NCI-H345 treated with DMSO at 0.1 percent for 48 hours (cell line): Measurements from ENCODE around the gene KIF1A.
"Not testable (repeated sequence)": the region's sequence is repeated elsewhere in the genome, so short reads cannot be mapped to it uniquely, and the experiment has no call there.

Source experiments
- DNase-seq: peaks from one replicate; lab custom pipeline; 2025; ENCODE audit not compliant: unreplicated experiment; lab: John Stamatoyannopoulos, UW

Gene KIF1A

DNA sequence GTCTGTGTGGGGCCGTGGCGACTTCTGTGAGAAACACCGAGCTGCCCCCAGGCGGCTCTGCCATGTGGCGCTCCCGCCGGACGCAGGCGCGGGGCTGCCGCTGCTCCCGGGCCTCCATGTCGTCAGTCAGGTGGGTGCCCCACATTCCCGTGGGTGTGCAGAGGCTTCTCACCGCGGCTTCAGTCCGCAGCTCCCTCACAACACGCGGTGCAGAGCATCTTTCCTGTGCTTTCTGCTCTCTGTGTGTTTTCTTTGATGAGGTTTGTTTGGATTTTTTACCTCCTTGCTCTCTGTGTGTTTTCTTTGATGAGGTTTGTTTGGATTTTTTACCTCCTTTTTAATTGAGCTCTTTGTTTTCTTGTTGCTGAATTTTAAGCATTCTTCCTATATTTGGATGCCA, 115.4 kb downstream of the KIF1A start:
- no peak for DNase-seq

DNA sequence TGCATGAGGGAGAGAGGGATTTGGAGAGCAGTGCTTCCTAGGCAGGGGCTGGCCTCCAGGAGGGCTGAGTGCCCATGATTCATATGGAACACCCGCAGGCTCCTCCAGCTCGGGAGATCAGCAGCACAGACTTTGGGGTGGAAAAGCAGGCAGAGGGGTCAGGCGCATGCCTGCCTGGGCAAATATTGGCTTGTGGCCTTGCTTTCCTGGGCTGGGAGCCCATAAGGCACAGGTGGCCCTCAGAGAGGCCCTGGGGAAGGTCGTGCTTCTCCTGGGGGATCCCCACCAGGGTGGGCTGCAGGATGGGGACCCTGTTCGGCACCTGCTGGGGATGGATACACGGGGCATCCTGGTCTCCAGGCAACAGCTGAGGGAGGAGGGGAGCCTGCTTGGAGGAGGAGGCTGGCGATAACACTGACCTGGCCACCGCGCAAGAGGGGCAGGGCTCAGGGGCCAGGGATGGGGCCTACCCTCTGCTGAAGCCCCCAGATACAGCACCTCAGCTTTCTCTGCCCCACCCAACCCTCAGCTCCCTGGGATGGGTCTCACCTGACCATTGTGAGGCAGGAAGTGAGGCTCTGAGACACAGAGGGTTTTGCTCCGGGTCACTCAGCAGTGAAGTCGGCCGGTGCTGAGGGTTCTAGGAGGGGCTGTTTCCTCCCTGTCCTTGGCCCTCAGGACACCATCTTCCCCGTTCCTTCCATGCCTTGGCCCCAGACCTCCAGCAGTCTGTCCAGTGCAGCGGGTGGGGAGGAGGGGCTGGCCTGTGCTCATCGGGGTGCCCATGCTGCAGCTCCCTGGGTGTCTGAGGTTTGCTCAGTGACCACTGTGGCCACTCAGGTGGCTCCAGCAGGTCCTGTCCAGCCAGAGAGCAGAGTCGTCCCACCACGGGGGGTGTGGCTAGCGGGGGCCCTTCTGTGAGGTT, 116.3 kb downstream of the KIF1A start:
- no peak for DNase-seq

- DNase-seq: no peak
Measured at GRCh38 chr2:240702640-240703011, 117.4 kb downstream of the KIF1A start.

DNA sequence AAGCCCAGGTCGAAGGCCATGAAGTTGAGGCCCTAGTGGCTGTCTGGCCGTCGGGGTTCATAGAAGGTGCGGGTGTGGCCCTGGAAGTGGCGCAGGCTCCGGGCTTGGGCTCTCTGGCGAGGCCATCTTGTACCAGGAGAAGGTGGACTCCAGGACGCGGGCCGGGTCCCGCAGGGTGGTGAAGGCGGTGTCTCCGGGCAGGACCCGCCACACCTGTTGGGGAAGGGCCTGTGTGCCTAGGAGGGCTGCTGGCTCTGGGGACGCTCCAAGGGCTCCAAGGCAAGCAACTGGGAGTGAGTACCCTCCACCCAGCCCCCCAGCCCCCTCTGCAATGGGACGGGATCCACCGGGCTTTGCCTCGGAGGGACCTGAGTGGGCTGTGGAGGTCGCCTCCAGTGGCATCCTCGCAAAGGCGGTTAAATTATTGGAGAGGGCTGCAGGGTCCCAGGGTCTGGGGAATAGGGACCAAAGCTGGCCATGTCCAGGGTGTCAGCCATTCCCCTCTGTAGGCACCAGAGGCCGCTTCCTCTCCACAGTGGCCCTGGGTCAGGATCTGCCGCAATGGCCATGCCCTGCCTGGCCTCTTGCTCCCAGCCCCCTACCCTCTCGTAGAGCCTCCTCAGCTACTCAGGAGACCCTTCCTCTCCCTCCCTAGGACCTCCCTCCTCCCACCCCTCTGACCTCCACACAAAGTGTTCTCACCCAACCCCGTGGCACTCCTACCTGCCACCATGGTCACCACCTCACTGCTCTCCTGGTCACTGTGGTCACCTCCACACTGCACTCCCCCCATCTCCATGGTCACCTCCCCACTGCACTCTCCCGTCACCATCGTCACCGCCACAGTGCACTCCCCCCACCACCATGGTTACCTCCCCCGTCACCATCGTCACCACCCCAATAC, 118.0 kb downstream of the KIF1A start:
- DNase-seq: no peak

DNA sequence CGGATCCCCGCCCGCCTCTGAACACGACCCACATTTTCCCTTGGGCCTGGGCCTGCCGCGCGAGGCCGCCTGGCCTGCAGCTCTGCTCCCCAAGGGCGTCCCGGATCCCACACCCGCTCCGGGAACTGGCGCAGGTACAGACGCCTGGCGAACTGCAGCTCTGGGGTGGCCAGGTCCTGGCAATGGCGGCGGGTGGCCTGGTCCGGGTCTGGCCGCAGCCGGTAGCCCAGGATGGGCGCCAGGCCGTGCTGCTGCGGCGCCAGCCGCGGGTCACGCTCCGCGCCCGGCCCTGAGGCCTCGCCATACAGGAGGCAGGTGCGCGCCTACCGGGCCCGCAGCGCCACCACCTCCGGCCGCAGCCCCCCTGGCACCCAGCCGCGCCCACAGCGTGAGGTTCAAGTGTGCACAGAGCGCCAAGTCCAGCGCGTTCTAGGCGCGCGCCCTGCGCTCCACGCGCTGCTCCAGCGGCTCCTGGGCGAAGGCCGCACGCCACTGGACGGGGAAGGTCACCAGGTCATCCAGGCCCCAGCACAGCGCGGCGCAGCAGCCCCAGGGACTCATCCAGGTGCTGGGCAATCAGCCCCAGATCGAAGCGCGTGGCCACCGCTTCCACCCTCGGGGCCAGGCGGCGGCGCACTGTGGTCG, 118.8 kb downstream of the KIF1A start:
- no peak for DNase-seq

- not testable (repeated sequence) for DNase-seq
Measured at GRCh38 chr2:240700616-240701015, 119.4 kb downstream of the KIF1A start.

DNA sequence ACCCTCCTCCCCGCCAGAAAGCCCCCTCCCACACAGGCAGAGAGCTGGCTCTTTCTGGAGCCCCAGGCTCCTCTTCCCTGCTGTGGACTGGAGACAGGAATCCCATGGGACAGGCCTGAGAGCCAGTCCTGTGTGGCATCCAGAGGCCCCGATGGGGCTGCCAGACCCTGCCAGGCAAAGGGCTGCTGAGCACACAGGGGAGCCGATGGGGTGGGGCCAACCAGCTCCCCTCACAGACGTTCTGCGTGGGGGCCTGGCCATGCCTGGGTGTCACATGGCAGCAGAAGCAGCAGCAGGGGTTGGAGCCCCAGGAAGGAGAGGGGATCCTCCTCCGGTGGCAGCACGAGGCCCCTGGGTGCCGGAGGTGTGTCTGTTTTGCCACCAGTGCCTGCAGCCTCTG, 120.2 kb downstream of the KIF1A start:
- not testable (repeated sequence) for DNase-seq

DNA sequence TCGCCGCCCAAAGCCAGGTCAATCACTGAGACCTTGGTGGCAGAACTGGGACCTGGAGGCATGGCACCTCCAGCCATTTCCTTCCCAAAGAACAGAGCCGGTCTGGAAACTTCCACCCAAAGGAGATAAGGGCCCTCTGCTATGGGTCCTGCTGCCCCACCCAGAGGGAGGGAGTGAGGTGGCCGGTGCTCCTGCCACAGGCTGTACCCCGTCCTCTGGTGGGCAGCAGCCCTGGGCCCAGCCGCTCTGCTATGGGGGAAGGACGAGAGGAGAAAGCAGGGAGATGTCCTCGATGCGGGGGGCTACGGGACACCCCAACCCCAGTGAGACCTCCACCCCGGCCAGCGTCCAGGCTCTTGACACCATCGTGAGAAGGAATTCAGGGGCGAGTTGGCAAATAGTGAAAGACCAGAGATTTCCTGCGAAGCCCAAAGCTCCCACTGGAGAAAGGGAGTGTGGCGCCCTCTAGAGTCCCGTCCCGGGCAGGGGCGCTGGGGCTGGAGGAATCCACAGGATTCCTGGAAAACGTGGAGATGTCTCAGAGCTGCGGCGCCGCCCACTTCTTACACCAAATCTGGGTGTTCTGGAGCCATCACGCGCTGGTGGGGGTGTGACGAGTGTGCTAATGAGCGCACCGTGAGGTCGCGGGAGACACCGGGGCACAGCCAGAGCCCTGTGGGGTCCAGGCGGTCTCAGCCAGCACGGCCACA, 121.0 kb downstream of the KIF1A start:
- not testable (repeated sequence) for DNase-seq

DNA sequence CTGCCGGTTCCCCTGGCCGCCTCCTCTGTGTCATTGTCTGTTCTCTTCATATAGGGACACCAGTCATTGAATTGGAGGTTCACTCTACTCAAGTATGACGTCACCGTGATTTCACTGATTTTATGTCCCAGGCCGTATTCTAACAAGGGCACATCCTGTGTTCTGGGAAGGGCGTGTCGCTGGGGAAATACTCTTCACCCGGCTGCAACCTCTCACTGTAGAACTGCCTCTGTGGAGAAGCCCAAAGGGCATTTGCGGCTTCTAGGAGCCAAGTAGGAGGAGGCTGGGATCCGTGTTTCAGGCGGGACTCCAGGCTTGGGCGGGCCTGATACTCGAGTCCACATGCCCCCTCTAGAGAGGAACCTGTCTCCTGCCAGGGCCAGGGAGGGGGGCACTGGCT, 123.5 kb downstream of the KIF1A start:
- not testable (repeated sequence) for DNase-seq

DNA sequence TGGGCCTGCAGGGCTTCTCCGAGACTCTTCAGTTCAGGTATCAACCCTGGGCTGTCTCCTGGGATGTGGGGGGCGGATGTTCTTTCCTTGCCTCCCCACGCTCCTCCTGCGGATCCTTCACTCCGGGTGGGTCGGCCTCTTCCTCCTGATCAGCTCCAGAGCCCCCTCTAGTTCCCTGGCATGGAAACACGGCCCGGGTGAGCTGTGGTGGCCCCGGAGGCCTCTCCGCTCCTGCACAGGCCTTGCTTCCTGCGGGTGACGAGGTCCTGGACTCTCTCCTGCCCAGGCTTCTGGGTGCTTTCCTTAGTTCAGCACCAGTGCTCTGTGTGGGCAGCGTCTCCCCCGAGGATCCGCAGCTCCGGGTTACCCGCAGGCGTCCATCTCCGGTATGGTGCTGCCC, 124.4 kb downstream of the KIF1A start:
- not testable (repeated sequence) for DNase-seq

- not testable (repeated sequence) for DNase-seq
Measured at GRCh38 chr2:240694304-240694703, 125.7 kb downstream of the KIF1A start.

- DNase-seq: not testable (repeated sequence)
Measured at GRCh38 chr2:240692583-240693561, 127.1 kb downstream of the KIF1A start.

DNA sequence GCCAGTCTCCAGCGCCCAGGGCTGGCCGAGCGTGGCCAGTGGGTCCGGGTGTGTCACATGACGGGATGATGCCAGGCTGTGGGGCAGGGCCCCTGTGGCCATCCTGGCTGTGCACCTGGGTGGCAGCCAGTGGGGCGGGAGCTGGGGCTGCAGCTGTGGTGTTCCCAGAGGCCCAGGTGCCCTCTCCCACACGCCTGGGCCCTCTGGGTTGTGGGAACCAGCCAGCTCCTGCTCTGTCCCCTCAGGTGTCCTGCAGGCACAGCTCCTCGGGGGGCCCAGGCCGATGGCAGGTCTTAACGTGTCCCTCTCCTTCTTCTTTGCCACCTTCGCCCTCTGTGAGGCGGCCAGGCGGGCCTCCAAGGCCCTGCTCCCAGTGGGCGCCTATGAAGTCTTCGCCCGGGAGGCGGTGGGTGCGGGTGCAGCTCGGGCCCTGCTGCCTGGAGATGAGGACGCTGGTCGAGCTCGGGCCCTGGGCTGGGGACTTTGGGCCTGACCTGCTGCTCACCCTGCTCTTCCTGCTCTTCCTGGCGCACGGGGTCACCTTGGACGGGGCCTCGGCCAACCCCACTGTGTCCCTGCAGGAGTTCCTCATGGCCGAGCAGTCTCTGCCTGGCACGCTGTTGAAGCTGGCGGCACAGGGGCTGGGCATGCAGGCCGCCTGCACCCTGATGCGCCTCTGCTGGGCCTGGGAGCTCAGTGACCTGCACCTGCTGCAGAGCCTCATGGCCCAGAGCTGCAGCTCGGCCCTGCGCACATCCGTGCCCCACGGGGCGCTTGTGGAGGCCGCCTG, 128.2 kb downstream of the KIF1A start, which contains the start of gene AQP12A:
Gene AQP12A (plus strand): TSS at position 236 of the 790 bp plus-strand sequence. CDS start 48 bp downstream, at position 284.
- not testable (repeated sequence) for DNase-seq

DNA sequence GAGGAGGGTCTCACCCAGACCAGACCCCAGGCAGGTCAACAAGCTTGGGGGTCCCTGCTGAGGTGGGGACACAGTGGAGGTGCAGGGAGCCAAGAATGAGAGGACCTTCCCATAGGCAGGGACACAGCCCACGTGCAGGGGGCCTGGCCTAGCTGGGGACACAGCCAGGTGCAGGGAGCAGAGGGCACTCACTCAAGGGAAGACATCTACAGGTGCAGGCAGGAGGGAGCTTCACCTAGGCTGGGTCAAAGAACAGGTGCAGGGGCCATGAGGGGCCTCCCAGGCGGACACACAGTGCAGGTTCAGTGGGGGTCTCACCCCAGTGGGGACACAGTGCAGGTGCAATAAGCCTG, 129.0 kb downstream of the KIF1A start:
- DNase-seq: not testable (repeated sequence)

GRCh38 chr2:240690421-240691074, 129.5 kb downstream of the KIF1A start:
- not testable (repeated sequence) for DNase-seq

- DNase-seq: no peak
Measured at GRCh38 chr2:240689975-240690374, 130.0 kb downstream of the KIF1A start.

DNA sequence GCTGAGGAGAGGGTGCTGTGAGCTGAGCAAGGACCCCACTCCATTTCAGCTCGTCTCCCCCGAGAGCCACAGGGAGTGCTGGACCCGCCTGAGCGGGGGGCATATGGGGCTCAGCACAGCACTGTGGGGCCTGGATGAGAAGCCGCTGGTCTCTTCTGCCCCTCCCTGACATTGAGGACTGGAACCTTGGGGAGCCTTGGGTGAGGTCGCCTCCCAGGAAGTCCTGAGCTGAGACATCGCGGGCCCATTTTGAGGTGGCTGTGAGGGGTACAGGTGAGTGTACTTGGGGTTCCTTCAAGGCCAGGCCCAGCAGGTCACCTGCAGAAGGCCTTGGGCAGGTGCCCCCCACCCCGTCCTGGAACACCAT, 131.5 kb downstream of the KIF1A start:
- no peak for DNase-seq
